HG03060 (cell line): ENCODE results near the gene RBFOX2.
"Not testable (repeated sequence)": the region's sequence is repeated elsewhere in the genome, so short reads cannot be mapped to it uniquely, and the experiment has no call there.

Experiments
- ATAC-seq: cut with Tn5 transposase; IDR thresholded peaks from one replicate; pipeline ENCODE4 v1.9.1; 2021; ENCODE audit warnings: low read depth, moderate number of reproducible peaks; ENCODE audit not compliant: unreplicated experiment

RBFOX2 gene

DNA sequence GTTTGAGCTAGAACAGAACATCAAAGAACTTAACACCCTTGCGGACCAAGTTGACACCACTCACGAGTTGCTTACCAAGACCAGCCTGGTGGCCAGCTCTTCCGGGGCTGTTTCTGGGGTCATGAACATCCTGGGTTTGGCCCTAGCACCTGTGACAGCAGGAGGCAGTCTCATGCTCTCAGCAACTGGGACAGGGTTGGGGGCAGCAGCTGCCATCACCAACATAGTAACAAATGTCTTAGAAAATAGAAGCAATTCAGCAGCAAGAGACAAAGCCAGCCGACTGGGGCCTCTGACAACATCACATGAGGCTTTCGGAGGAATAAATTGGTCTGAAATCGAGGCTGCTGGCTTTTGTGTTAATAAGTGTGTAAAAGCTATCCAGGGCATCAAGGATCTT lies 302.2 kb downstream of the RBFOX2 start:
- ATAC-seq = no peak

DNA sequence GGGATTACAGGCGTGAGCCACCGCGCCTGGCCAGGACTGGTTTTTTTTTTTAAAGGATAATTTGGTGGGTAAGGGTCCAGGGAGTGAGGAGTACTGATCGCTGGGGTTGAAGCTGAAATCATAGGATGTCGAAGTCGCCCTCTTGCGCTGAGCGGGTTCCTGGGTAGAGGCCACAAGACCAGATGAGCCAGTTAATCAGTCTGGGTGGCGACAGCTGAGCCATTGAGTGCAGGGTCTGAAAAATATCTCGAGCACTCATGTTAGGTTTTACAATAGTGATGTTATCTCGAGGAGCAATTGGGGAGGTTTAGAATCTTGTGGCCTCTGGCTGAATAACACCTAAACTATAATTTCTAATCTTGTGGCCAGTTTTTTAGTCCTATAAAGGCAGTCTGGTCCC lies 303.1 kb downstream of the RBFOX2 start:
- no peak for ATAC-seq

DNA sequence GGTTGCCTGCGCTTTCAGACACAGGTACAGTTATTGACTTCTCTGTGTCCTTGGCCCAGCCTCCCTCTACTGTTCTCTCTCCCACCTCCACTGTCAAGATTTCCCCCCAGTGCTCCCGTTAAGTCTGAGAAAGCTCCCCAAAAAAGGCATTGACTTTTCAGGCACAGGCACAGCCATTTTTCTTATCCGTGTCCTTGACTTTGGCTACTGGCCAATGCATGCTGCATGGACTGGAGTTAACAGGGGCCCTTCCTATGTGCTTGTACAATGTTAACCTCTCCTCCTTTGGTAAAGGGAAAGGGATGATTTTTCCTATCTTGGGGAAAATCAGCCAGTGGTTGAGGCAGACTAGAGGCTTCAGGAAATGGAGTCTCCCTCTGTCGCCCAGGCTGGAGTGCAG lies 306.7 kb downstream of the RBFOX2 start:
- ATAC-seq = no peak

DNA sequence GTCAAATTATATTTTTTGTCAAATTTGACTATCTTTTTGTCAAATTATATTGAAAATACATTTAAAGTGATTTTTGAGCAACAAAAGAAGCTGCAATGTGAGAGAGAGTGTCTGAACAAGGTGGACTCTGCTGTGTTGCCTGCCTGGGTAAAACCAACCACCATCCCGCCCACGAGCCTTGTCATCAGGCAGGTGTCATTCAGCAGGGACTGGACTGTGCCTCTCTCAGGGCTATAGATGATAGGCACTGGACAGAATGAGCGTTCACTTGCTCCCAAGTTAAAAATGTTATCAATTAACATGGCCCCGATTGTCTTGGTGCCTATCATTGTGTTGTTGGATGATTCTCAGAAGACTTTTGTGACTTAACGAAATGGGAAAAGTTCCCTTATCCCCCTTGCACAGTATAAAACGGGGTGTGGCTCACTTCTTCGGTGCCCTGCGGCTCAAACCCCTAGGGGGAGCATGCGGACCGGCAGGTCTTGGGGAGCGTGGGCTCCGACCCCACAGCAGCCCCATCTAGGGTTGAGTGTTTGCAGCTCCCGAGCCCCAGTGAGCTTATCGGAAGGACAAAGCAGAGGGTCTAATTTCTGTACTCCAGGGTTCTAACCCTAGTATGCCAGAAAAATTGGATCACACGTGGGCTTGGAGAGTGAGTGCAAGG lies 309.3 kb downstream of the RBFOX2 start:
- ATAC-seq = no peak

DNA sequence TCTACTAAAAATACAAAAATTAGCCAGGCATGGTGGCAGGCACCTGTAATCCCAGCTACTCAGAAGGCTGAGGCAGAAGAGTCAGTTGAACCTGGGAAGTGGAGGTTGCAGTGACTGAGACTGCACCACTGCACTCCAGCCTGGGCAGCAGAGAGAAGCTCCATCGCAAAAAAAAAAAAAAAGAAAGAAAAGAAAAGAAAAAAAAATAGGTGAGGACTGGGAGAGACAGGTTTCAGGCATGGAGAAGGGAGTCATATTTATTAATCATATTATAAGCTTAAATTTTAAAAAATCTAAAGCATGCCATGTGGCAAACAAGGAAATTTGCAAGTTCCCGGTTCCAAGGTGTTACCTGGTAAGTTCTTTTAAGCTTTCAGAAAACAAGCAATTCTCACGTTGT lies 311.1 kb downstream of the RBFOX2 start, which contains the start of gene APOL5:
TSS of gene APOL5 (plus strand) at position 301 of the 400 bp plus-strand sequence. CDS start at position 301, 0 bp downstream.
- no peak for ATAC-seq

DNA sequence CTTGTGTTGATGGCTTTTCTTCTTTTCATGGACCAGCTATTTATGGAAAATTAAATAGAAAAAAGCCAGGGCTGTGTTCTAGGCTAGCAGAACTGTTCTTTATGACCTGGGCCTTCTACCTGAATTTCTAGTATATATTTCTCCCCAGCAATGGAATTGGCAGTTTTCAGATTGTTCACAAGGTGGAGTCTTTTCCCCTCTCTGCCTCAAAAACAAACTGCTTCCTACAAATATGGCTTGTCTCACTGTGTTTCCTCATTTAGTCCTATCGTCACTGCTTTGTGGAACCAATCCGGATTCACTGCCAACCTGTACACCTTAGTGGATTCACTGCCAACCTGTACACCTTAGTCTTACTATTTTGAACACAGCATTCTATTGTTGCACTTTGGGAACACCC lies 316.0 kb downstream of the RBFOX2 start:
- no peak for ATAC-seq

DNA sequence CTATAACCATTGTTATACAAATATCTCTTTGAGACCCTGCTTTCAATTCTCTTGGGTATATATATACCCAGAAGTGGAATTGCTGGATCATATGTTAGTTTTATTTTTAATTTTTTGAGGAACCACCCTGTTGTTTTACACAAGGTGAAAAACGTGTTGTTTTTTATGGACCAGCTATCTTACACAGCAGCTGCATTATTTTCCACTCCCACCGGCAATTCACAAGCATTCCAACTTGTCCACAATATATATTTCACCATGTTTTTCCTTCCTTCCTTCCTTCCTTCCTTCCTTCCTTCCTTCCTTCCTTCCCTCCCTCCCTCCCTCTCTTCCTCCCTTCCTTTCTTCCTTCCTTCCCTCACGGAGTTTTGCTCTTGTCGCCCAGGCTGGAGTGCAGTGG lies 317.3 kb downstream of the RBFOX2 start:
- ATAC-seq = no peak

DNA sequence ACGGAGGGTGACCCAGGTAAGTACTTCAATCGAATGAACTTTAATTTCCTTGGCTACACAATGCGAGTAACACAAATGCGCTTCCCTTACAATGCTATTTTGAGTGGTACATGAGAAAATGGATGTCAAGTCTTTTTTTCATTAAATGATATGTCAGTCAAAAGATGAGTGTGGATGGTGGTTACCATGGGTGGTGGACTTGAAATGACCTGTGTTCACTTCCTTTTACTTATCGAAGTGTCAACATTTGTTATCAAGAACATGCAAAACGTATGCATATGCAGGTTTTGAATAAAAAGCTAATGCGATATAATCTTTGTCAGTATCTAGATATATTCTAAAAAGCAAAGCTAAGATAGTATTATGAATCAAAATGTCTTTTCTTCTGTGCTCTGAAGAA lies 319.7 kb downstream of the RBFOX2 start:
- no peak for ATAC-seq

DNA sequence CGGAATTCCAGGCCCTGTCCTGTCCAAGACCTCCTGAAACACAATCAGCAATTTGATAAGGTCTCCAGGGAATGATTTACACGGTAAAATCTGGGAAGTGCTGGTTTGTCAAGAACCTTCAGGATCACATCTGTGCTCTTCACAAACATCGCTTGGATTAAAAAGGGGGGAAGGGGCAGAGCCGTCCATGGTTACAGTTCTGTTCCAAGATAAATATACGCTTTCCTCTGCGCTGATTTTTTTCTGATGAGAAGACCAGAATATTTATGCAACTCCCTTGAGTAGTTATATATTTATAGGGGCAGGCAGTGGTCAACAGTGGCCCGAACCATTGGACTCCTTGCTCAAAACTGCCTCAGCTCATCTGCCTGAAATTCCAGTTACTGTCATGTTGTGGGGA lies 320.2 kb downstream of the RBFOX2 start:
- ATAC-seq = no peak

DNA sequence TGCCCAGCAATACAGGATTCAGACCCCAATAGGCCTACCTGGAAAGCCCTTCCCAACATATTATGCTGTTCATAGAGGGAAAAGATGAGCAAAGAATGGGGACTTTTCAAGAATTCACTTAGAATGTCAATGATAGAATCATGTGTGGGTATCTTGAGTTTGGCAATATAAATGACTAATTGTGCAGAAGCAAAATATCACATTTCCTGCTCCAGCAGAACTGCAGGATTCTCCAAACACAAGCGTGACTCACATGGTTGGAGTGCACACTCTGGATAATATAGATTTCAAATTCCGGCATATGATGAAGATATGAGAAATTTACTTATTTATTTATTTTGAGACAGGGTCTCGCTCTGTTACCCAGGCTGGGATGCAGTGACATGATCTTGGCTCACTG lies 323.5 kb downstream of the RBFOX2 start:
- no peak for ATAC-seq

DNA sequence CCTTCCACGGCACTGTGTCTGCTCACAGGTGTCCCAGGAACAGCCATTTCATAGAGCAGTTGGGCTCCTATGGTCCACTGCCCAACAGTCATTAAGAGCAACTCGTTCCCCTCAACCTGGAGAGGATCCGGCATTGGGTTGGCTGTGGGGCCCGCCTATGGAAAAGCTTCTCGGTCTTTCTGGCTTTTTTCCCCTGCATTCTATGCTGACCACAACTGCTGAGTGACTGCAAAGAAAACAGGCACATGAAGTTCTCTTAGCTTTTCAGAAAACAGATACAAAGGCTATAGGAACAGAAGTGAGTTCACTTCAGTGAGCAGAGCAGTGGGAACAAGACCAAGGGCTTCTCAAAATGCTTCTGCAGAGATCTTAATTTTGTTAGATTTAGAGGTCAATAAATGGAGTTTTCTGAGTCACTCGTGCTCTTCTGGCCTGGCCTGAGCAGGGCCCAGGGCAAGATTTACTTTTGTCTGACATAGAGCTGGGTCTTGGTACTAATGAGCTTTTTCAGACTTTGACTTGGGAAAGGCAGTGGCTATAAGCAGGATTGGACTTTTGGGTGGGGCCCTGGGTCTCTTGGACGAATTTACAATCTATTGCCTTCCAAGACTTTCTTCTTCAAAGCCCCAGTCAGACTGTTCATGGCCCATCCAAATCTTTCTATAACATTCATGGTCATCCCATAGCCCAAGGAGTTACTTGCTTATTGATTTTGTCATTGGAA lies 324.6 kb downstream of the RBFOX2 start:
- no peak for ATAC-seq

DNA sequence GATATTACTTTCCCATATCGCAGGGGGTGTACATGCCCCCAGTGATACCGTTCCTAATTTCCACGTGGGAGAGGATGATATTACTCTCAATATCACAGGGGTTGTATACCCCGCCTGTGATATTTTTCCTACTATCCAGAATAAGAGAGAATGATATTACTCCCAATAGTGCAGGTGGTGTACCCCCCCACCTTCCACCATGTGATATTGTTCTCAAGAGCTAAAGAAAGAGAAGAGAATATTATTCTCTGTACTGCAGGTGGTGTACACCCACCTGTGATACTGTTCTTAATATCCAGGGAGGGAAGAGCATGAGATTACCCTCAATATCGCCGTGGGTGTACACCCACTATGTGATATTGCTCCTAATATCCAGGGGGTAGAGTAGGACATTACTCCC lies 328.8 kb downstream of the RBFOX2 start:
- ATAC-seq = not testable (repeated sequence)

DNA sequence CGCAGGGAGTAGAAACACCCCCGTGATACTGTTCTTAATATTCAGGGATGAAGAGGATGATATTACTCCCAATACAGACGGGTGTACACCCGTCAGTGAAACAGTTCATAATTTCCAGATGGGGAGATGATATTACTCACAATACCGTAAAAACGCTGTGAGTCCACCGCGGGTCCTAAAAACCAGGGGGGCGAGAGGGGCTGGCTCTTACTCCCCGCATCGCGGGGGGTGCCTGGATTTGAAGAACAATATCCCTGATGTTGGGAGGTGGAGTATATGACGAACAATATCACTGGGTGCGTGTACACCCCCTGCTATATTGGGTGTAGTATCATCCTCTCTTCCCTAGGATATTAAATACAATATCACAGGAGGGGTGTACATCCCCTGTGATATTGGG lies 331.5 kb downstream of the RBFOX2 start:
- no peak for ATAC-seq

DNA sequence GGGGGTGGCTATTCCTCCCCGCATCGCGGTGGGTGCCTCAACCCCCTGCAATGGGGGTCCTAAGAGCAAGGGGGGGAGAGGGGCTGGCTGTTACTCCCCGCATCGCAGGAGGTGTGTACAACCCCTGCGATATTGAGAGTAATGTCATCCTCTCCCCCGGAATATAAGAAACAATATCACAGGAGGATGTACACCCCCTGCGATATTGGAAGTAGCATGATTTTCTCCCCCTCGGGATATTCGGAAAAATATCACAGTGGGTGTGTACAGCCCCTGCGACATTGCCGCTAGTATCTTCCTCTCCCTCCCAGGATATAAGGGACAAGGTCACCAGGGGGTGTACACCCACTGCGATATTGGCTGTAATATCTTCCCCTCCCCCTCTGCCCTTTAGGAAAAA lies 333.4 kb downstream of the RBFOX2 start:
- ATAC-seq = no peak

DNA sequence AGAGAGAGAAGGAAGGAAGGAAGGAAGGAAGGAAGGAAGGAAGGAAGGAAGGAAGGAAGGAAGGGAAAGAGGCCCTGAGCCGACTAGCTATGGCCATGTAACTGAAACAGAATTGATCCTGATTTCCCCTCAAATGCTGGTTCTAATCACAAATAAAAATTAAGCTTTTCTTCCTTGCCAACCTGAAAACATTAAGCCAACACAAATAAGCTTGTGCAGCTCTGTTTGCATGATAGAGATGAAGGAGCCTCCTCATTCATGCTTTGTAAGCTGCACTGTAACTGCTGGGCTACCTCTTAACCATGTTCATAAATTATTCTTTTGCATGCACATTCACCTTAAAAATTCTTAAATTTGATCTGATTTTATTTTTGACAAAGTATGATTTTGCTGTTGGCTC lies 338.6 kb downstream of the RBFOX2 start:
- ATAC-seq = no peak

DNA sequence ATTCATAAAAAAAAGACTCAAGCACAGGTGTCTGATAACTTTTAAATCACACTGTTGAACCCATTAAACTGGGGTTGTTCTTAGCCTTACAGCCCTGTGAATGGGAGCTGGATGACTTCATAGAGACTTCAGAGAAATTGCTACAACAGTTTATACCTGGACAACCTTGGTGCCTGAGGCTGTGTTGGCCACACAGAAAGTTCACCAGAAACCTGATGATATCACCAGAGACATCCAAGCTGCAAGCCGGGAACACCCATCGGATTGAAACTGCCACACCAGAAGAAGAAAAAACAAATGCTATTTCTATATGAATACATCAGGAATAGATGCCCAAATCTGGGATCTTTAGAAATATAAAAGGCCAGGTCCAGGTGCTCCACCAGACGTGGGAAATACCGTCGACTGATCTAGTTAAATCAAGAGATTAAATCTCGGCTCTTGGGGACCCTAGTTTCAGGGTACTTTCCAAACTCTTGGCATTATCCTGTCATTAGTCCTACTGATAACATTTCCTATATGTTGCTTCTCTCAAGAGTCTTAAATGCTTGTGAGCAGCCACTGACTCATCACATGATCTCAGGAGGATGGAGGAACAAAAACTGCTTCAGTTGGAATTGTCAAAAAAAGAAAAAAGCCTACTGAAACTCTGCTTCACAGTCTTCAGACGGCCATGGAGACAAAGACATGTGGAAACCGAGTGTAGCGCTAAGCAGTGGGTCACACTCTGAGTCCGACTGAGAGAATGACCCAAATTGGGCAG lies 339.5 kb downstream of the RBFOX2 start:
- ATAC-seq = no peak
